MCF 10A (cell line): Measurements from ENCODE around the gene HSPB8. TPM values are rescaled to one million over a fixed set of nuclear protein-coding genes. Genes with fewer than 3 reads are reported as not detected.

ENCODE experiments used
- BruUV-seq: library from RNA; stranded (reverse); fragments of 400-500 nt; replicated peaks from 2 replicates; lab custom pipeline; 2021; lab: Mats Ljungman, UMichigan
- CTCF ChIA-PET: fragments of 300-600 bp; sonication (Branson Sonifier 250); formaldehyde crosslinking; extraction: SDS; loops from one replicate; lab custom pipeline; 2021; ENCODE audit warnings: antibody characterized with exemption, inconsistent platforms; lab: Yijun Ruan, JAX
- POLR2A ChIA-PET: fragments of 300-600, 350-650 bp; sonication (Branson Sonifier 250); formaldehyde crosslinking; extraction: SDS; loops from one replicate; lab custom pipeline; 2020; ENCODE audit warnings: antibody characterized with exemption, inconsistent platforms; lab: Yijun Ruan, JAX
- DNase-seq: peaks from one replicate; pipeline ENCODE4 v3.0.0-alpha.2; 2018; ENCODE audit not compliant: unreplicated experiment
- H3K27ac Mint-ChIP-seq: one replicate; pipeline ENCODE4 v1.8.0; 2022; ENCODE audit warnings: mild to moderate bottlenecking, low read depth, mixed read lengths; ENCODE audit not compliant: unreplicated experiment
- H3K27me3 Mint-ChIP-seq: one replicate; pipeline ENCODE4 v1.8.0; 2022; ENCODE audit warnings: mixed read lengths; ENCODE audit not compliant: insufficient read depth, unreplicated experiment
- H3K36me3 Mint-ChIP-seq: one replicate; pipeline ENCODE4 v1.8.0; 2022; ENCODE audit warnings: mild to moderate bottlenecking, moderate library complexity, mixed read lengths; ENCODE audit not compliant: insufficient read depth, unreplicated experiment
- H3K4me1 Mint-ChIP-seq: one replicate; pipeline ENCODE4 v1.8.0; 2022; ENCODE audit warnings: mixed read lengths; ENCODE audit not compliant: insufficient read depth, unreplicated experiment
- H3K4me3 Mint-ChIP-seq: one replicate; pipeline ENCODE4 v1.8.0; 2022; ENCODE audit warnings: mild to moderate bottlenecking, moderate library complexity, mixed read lengths; ENCODE audit not compliant: unreplicated experiment
- H3K9me3 Mint-ChIP-seq: one replicate; pipeline ENCODE4 v1.8.0; 2022; ENCODE audit warnings: mixed read lengths; ENCODE audit not compliant: unreplicated experiment
- CTCF ChIP-seq: fragments of 200-600 bp; IDR thresholded peaks from one replicate; pipeline ENCODE4 v1.8.0; 2022; ENCODE audit warnings: antibody characterized with exemption, mild to moderate bottlenecking; ENCODE audit not compliant: unreplicated experiment
- intact Hi-C: fragments of 100-400 bp; cut with micrococcal nuclease; formaldehyde crosslinking; loops from 2 replicates; pipeline ENCODE4 v1.14.1; 2022
- total RNA-seq: library from RNA; stranded (reverse); gene quantifications from 2 replicates; pipeline ENCODE4 v1.2.3, GENCODE V29; 2022

The HSPB8 gene
- total RNA-seq, 1 experiment from 2014 or later: 0.23 TPM

- BruUV-seq: no TSS peak
These were observed 53.0 kb downstream of the HSPB8 start for GRCh38 chr12:119231774-119232173.

GRCh38 chr12:119235197-119235751, 56.5 kb downstream of the HSPB8 start:
- H3K9me3 Mint-ChIP-seq: peaks cover 11% of the 10 kb centered on the region
- no peaks in the 10 kb centered on the region for H3K4me1 Mint-ChIP-seq
- ChIA-PET CTCF (interaction anchor here (0.6 kb wide), 1 partner anchor 211 kb away, joined by 3 read pairs; no protein-coding TSS in a partner anchor), POLR2A (interaction anchor here (1.1 kb wide), 1 partner anchor 9 kb away, joined by 3 read pairs; no protein-coding TSS in a partner anchor)
- no peaks in the 10 kb centered on the region for H3K36me3 Mint-ChIP-seq
- no peak for TF ChIP-seq CTCF
- H3K27me3 Mint-ChIP-seq: no peaks in the 10 kb centered on the region
- intact Hi-C loops: no loop called here
- BruUV-seq: no TSS peak
- DNase-seq: no peak
- no peak overlapping the region for H3K4me3 Mint-ChIP-seq
- no peak overlapping the region for H3K27ac Mint-ChIP-seq

More at GRCh38 chr12:119231774-119232173, 53.0 kb downstream of the HSPB8 start:
- intact Hi-C loops: no loop called here
- no peak for TF ChIP-seq CTCF
- no peak for DNase-seq
- peaks cover 15% of the 10 kb centered on the region for H3K9me3 Mint-ChIP-seq
- no peaks in the 10 kb centered on the region for H3K27me3 Mint-ChIP-seq
- CTCF ChIA-PET: no interaction called here
- POLR2A ChIA-PET: no interaction called here
- H3K36me3 Mint-ChIP-seq: no peaks in the 10 kb centered on the region
- no peak overlapping the region for H3K4me3 Mint-ChIP-seq
- H3K4me1 Mint-ChIP-seq: no peaks in the 10 kb centered on the region
- H3K27ac Mint-ChIP-seq: no peak overlapping the region

GRCh38 chr12:119236372-119236771, 57.6 kb downstream of the HSPB8 start:
- POLR2A ChIA-PET: no interaction called here
- DNase-seq: no peak
- no peak for TF ChIP-seq CTCF
- no TSS peak for BruUV-seq
- Mint-ChIP-seq H3K9me3 (peaks cover 17% of the 10 kb centered on the region), H3K4me3 (no peak overlapping the region), H3K4me1 (no peaks in the 10 kb centered on the region), H3K27ac (no peak overlapping the region), H3K27me3 (no peaks in the 10 kb centered on the region), H3K36me3 (no peaks in the 10 kb centered on the region)
- intact Hi-C loops: no loop called here
- CTCF ChIA-PET: no interaction called here

GRCh38 chr12:119239040-119239439, 60.3 kb downstream of the HSPB8 start:
- BruUV-seq: no TSS peak
- POLR2A ChIA-PET: no interaction called here
- Mint-ChIP-seq H3K36me3 (no peaks in the 10 kb centered on the region), H3K4me1 (no peaks in the 10 kb centered on the region), H3K4me3 (no peak overlapping the region), H3K27me3 (no peaks in the 10 kb centered on the region), H3K27ac (no peak overlapping the region), H3K9me3 (peaks cover 9% of the 10 kb centered on the region)
- TF ChIP-seq CTCF: no peak
- intact Hi-C loops: no loop called here
- DNase-seq: no peak
- CTCF ChIA-PET: interaction anchor here (1.4 kb wide), 1 partner anchor 174 kb away, joined by 5 read pairs; no protein-coding TSS in a partner anchor
